AG08395 (cell line): ENCODE data around the gene TAPBP.

Source experiments
- DNase-seq: peaks from one replicate; pipeline ENCODE4 v3.0.0; 2012; ENCODE audit warnings: mixed read lengths, low spot score

TAPBP gene

DNA sequence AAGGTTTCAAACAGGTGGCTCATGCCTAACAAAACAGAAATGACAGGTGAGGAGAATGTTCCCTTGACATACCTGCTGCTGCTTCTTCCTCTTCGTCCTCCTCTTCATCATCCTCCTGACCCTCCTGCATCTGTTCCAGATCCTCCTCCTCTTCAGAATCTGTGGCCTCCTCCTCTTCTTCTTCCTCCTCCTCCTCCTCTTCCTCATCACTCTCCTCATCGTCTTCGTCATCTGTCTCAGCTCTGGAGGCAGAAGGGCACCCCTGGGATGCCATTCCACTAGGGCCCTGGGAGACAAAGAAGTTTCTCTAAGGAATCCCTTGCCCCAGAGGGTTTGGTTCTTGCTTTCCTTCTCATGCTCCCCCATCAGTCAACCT, 6.0 kb upstream of the TAPBP start:
- DNase-seq = no peak

DNA sequence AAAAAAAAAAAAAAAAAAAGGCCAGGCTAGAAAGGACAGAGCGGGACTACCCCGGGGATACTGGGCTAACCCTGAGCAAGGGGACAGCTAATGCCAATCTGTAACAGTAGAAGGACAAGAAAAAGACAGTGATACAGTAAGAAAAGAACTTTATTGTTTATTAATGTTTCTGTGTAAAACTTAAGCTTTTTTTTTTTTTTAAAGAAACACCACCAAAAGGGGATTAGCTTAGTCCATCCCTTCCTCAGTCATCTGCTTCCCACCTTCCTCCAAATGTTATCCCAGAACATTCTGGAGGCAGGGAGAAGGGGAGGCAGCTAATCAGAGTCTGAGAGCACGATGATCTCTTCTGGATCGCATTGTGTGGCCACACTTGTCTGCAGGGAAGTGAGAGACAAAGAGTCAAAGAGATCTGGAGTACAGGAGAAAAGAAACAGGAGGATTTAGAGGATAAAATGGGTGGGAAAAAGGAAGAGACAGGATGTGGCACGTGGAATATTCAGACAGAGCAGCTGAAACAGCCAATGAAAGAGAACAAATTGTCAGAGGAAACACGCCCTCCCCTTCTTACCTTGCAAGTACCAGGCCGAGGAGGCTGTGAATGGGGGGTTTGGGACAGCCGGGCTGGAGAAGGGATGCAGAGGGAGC, 4.7 kb upstream of the TAPBP start:
- DNase-seq = no peak

DNA sequence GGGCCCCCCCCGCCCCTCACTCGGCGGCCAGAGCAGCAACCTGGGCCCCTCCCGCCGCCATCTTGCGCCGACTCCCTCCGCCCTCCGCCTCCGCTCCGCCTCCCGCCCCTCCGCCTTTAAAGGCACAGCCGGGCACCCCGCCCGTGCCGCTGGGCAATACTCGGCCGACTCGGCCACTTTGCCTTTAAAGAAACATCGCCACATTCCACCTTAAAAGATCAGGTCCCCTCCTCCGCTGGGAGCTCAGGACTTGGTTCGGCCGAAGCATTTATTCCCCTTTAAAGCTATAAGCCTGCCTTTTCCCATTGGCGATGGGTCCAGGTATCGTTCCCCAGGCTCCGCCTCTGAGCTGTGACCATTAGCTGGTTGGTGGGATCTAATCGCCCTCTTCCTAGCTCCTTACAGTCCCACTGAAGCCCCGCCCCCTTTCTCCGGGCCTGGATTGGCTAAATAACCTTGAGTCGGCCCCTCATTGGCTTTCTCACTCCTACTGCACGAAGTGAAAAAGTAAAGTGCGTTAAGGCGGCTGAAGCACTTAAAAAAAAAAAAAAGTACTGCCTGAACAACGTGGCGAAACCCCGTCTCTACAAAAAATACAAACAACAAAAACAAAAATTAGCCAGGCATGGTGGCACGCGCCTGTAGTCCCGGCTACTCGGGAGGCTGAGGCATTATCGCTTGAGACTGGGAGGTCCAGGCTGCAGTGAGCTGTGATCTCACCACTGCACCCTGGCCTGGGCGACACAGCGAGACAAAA, 4.0 kb upstream of the TAPBP start, which contains the start of gene ZBTB22:
ZBTB22 (minus strand) TSS at position 76 of the 757 bp plus-strand sequence. CDS start 828 bp downstream, outside the sequence.
- peak; percentile 94 for DNase-seq

DNA sequence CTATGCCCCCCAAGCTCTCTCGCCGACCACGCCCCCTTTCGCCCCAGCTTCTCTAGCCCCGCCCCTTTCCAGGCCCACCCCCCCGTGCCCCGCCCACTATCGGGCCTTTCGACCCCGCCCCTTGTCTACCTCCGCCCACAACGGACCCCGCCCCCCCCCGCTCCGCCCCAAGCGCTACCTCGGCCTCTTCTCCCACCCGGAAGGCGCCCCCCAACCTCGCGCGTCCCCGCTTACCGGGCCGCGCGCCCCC, 3.5 kb upstream of the TAPBP start:
- DNase-seq = peak; percentile 86

DNA sequence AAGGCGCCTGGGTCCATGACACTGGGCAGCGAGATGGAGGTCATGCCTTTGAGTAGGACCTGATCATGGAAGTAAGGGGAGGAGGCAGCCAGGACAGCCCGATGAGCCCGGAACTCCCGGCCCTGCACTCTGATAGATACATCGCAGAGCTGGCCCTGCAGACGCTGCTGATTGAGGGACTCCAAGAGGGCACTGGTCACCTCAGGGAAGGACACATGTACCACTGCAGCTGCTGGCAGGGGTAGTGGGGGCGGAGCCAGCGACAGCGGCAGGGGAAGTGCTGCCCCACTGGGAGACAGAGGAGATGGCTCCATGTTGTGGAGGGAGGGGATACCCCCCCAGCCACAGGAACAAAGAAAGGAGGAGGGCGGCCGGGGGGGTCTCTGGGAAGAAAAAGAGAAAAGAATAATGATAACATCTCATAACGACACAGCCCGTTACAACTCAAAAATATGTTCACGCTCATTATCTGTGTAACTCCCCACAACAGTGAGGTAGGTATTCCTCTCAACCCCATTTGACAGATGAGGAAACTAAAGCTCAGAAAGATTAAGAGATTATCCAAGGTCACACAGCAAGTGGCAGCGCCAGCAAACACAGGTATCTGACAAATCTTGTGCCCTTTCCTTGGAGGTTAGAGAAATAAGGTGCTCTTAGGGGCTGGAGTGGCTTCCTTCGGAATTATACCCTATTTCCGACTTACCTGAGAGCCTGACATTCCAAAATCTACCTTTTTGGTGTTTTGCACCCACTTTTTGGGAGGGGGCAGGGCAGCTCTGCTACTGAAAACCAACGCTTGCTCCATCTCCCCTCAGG, 2.9 kb upstream of the TAPBP start:
- DNase-seq = no peak

DNA sequence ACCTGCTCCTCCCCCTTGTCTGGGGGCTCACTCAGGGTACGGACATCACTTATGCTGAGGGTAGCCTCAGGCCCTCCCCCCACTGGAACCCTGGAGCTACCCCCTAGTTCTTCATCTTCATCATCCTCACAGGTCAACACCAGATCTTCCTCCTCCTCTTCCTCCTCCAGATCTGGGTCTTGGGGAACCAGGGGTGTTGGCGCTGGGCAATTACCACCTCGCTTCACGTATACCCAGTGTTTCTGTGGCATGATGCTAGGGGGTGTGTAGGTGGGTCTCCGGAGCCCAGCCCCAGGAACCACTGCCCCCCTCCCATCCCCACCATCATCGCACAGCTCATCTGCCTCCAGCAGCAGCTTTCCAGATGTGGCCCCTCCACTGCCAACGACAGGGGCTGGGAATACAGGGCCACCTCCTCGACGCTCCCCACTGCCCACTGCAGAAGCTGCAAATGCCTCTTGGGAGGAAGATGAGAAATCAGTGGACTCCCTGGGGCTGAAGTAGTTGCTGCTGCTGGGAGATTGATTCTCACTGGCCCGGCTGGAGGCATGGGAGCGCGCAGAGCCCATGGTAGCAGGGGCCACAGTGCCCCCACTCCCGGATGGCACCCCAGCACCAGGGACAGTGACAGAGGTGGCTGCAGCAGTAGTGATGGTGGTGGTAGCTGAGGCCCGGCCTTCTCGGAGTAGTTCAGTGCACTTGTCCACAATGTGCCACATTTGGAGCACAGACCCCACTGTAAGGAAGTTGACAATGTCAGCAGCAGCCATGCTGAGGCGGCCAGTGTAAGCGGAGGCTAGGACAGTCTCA, 2.1 kb upstream of the TAPBP start:
- no peak for DNase-seq

GRCh38 chr6:33314943-33315792, 1.3 kb upstream of the TAPBP start:
- DNase-seq = no peak

DNA sequence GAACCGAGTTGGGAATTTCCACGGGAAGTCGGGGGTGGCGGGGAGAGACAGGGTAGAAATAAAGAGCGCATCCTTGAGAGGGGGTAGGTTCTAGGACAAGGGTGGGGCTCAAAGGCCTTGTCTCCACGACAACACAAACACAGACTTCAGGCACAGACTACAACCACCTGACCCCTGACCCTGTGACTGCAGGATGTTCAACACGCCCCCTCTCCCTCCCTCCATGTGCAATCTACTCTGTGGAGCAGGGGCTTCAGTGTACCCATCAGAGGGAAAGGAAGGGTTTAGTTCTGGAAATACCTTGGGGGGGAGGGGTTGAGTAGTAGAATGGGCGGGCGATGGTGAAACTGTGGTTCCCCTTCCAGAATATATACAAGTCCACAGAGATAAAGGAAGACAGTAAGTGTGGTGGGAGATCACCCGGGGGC, 651 bp upstream of the TAPBP start:
- DNase-seq = peak; percentile 62

DNA sequence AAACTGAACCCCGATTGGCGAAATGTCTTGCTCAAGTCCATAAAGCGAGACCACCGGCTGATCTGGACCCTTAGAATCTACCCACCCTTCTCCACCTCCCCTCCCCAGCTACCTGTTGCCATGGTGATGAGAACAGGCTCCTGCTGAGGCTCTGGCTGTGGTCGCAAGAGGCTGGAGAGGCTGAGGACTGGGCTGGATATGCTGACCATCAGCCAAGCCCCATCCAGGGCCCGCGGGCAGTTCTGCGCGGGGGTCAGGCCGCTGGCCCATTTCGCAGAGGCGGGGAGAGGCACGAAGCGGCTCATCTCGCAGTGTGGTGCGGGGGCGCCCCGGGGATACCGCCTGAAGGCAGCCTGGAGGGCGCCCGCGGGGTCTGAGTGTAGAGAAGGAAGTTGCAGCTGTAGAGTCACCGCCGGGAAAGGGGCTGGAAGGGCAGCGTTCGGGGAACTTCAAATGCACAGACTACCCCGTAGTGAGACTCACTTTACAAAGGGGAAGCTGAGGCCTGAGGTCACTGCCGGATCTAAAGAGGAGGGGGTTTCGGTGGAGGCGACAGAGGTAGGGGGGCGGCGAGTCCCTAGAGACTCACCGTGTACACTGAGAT, 671 bp downstream of the TAPBP start:
- DNase-seq = peak; percentile 27

GRCh38 chr6:33312361-33313104, 1.3 kb downstream of the TAPBP start:
- DNase-seq = peak; percentile 50

DNA sequence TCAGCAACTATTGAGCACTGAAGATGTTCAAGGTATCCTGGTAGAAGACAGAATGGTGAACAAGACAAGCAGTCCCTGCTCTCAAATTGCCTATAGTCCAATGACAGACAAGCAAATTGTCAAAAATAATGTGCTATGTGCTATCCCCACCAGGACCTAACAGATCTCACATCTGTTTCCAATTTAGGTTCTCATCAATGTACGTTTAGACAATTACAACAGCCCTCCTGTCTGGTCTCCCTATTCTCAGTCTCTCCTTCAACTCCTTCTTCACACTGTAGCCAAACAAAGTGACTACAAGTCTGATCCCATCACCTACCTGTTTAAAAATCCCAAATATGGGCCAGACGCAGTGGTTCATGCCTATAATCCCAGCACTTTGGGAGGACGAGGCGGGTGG, 7.5 kb downstream of the TAPBP start:
- no peak for DNase-seq

GRCh38 chr6:33305052-33305451, 8.8 kb downstream of the TAPBP start:
- DNase-seq = no peak

- DNase-seq = no peak
Measured at GRCh38 chr6:33304216-33304615, 9.7 kb downstream of the TAPBP start.

DNA sequence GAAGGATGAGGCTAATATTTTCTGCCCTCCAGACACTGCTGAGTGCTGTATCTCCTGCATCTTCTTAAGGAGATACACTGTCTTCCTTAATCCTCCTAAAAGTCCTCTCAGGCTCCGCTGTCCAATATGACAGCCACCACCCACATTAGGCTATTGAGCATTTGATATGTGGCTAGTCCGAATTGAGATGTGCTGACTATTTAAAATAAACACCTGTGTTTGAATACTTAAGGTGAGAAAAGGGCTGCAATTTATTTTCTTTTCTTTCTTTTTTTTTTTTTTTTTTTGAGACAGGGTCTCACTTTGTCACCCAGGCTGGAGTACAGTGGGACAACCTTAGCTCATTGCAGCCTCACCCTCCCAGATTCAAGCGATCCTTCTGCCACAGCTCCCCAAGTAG, 12.0 kb downstream of the TAPBP start:
- no peak for DNase-seq

- peak; percentile 90 for DNase-seq
Measured at GRCh38 chr6:33299237-33299944, 14.5 kb downstream of the TAPBP start.

DNA sequence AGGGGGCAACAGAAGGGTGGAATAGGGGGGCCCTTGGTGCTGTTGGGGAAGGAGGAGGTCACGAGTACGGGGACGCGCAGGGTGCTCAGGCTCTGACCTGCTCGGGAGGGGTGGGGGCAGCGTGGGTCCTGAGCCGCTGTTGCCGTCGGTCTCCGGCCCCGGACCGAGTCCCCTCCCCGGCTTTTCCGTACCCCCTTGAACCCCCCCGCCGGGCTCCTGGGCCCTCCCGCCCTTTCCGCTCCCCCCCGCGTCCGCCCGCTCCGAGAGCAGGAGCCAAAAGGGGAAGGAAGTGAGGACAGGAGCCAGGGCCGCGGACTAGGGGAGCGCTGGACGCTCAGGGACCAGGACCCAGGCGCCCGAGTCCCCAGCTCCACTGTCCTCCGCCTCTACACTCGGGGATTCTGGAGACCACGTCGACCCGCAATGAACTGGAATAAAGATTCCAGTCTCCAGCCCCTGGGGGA, 15.1 kb downstream of the TAPBP start, which contains the start of gene RGL2:
RGL2 (minus strand) TSS at position 170 of the 464 bp plus-strand sequence. CDS start 332 bp downstream, outside the sequence.
- DNase-seq = peak; percentile 65

DNA sequence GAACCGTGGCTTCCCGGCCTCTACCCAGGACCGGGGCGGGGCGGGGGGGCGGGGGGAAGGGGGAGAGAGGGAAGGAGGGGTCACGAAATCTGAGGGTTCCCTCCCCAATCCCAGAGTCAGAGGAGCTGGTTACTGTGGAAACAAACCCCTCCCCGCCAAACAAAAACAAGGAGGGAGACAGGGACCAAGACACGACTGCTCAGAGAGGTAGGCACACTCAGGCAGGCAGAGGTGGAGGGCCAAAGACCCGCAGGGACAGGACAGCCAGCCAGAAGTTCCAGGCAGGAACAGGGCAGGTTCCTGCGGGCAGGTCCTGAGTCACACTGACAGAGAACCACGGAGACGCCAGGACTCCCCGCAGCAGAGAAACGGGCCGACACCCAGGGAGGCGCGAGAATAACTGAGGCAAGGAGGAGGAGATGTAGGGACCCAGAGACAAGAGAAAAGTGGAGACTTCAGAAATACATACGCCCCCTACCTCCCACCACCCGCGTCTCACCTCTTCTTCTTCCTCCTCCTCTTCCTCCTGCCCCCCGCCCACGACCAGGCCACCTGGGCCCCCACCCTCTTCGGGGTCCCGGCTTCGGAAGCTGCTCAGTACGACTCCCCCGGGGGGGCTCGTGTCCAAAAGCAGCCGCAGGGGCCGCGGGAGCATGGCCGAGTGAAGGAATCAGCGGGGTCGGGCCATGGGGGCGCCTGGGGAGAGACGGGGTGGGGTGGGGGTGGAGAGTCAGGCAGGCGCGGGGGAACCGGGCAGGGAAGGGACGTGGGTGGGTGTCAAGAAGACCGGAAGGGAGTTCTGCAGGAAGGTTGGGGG, 15.7 kb downstream of the TAPBP start:
- peak; percentile 95 for DNase-seq

DNA sequence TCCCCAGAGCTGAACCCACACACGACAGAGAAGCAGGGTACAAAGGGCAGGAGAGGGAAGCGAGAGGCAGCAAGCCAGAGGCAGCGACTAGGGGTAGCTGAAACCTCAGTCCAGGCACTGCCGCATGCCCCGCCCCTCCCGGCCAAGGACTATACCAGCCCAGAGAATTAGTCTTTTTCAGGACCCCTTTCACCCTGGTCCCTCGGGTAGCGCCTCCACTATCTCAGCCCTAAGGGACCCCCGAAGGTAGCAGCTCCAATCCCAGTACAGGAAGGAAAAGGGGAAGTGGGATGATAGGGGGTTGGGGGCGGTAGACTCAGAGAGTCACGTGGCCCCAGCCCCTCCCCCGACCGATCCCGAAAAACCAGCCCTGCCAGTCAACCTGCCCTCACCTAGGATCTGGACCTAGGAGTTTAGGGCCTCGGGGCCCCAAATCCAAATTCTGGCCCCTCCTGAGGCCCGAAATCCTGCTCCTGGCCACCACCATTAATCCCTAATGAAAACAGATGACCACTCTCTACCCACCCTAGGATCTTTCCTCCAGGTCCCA, 16.4 kb downstream of the TAPBP start:
- no peak for DNase-seq
